HCT116 (cell line): ENCODE results near the gene GTF2A1.

Experiments used
- CBX3 ChIP-seq: IDR thresholded peaks from 2 replicates; pipeline ENCODE4 v1.6.1; 2012; ENCODE audit warnings: low read depth
- EZH2 ChIP-seq: fragments of 200-600 bp; sonication (generic); IDR thresholded peaks from 2 replicates; pipeline ENCODE4 v1.6.1; 2017; ENCODE audit warnings: antibody characterized with exemption, mixed run types
- EZH2phosphoT487 ChIP-seq: fragments of 200-600 bp; IDR thresholded peaks from 2 replicates; pipeline ENCODE4 v1.6.1; 2018; ENCODE audit warnings: antibody characterized with exemption, borderline replicate concordance
- POLR2A ChIP-seq: IDR thresholded peaks from 2 replicates; pipeline ENCODE4 v1.7.0; 2011; ENCODE audit warnings: borderline replicate concordance; ENCODE audit not compliant: insufficient read depth, insufficient read length; ENCODE audit errors: extremely low read depth
- POLR2AphosphoS5 ChIP-seq: IDR thresholded peaks from 2 replicates; pipeline ENCODE4 v1.6.1; 2011; ENCODE audit warnings: mild to moderate bottlenecking, low read depth, low read length, moderate library complexity
- SP1 ChIP-seq: IDR thresholded peaks from 2 replicates; pipeline ENCODE4 v1.6.1; 2012; ENCODE audit warnings: low read depth
- SRF ChIP-seq: IDR thresholded peaks from 2 replicates; pipeline ENCODE4 v1.6.1; 2012; ENCODE audit warnings: low read depth
- TCF7L2 ChIP-seq: IDR thresholded peaks from 2 replicates; pipeline ENCODE4 v1.7.0; 2011; ENCODE audit warnings: borderline replicate concordance, inconsistent platforms; ENCODE audit not compliant: insufficient read depth, insufficient read length; ENCODE audit errors: extremely low read depth
- ZNF274 ChIP-seq: fragments of 200-500 bp; sonication (Bioruptor generic); IDR thresholded peaks from 2 replicates; pipeline ENCODE4 v1.6.1; 2014; ENCODE audit warnings: mild to moderate bottlenecking, low read depth, low read length, inconsistent platforms
- TF ChIP-seq, protein P1 (sequence below), 3 experiments: fragments of 200-600 bp in 1 of 3; sonication (generic) in 1 of 3; IDR thresholded peaks in 2 of 3; conservative IDR thresholded peaks in 1 of 3; 2 replicates each; pipeline ENCODE4 v1.5.1; 2012 to 2017; ENCODE audit warnings: low read depth in 2 of 3, low read length in 2 of 3, antibody characterized with exemption in 1 of 3, borderline replicate concordance in 1 of 3, control low read depth in 1 of 3, mild to moderate bottlenecking in 1 of 3, mixed read lengths in 1 of 3, mixed run types in 1 of 3, moderate library complexity in 1 of 3; ENCODE audit not compliant: insufficient read depth in 1 of 3
- TF ChIP-seq, protein P2 (sequence below): IDR thresholded peaks from 2 replicates; pipeline ENCODE4 v1.6.1; 2012
- TF ChIP-seq, protein P3 (sequence below): IDR thresholded peaks from 2 replicates; pipeline ENCODE4 v1.6.1; 2012
- TF ChIP-seq, protein P4 (sequence below): IDR thresholded peaks from 2 replicates; pipeline ENCODE4 v1.6.1; 2012; ENCODE audit warnings: low read depth

DNA sequence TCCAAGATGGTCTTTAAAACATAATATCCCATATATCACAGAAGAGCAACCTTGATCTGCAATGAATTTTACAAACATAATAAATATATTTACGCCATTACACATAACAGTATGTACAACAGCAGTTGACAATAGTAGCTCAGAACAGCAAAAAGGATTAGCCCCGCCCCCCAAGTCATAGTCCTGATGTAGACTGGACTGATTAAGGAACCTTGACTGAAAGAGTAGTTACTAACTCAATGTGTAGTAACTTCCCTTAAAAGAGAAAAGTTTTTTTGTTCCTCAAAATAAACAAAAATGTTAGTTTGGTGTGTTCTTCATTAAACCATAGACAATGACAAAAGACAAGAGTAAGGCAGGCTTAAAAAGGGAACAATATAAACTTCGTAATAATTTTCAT is 44.5 kb downstream of the GTF2A1 start:
- TF ChIP-seq SRF (no peak), TCF7L2 (no peak), EZH2phosphoT487 (no peak), SP1 (no peak), POLR2AphosphoS5 (no peak), POLR2A (no peak), CBX3 (no peak), ZNF274 (no peak), EZH2 (no peak)
- TF ChIP-seq, protein P1, sequence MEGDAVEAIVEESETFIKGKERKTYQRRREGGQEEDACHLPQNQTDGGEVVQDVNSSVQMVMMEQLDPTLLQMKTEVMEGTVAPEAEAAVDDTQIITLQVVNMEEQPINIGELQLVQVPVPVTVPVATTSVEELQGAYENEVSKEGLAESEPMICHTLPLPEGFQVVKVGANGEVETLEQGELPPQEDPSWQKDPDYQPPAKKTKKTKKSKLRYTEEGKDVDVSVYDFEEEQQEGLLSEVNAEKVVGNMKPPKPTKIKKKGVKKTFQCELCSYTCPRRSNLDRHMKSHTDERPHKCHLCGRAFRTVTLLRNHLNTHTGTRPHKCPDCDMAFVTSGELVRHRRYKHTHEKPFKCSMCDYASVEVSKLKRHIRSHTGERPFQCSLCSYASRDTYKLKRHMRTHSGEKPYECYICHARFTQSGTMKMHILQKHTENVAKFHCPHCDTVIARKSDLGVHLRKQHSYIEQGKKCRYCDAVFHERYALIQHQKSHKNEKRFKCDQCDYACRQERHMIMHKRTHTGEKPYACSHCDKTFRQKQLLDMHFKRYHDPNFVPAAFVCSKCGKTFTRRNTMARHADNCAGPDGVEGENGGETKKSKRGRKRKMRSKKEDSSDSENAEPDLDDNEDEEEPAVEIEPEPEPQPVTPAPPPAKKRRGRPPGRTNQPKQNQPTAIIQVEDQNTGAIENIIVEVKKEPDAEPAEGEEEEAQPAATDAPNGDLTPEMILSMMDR (IDR thresholded peaks at IDR 0.05 in 2 of 3, conservative IDR thresholded peaks at IDR 0.05 in 1 of 3; ENCODE audit: borderline replicate concordance in 1 of 3, insufficient read depth in 1 of 3, low read depth in 2 of 3, low read length in 2 of 3), result no peak
- TF ChIP-seq, protein P2, sequence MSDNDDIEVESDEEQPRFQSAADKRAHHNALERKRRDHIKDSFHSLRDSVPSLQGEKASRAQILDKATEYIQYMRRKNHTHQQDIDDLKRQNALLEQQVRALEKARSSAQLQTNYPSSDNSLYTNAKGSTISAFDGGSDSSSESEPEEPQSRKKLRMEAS, result no peak
- TF ChIP-seq, protein P3, sequence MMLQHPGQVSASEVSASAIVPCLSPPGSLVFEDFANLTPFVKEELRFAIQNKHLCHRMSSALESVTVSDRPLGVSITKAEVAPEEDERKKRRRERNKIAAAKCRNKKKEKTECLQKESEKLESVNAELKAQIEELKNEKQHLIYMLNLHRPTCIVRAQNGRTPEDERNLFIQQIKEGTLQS, result no peak
- TF ChIP-seq, protein P4, sequence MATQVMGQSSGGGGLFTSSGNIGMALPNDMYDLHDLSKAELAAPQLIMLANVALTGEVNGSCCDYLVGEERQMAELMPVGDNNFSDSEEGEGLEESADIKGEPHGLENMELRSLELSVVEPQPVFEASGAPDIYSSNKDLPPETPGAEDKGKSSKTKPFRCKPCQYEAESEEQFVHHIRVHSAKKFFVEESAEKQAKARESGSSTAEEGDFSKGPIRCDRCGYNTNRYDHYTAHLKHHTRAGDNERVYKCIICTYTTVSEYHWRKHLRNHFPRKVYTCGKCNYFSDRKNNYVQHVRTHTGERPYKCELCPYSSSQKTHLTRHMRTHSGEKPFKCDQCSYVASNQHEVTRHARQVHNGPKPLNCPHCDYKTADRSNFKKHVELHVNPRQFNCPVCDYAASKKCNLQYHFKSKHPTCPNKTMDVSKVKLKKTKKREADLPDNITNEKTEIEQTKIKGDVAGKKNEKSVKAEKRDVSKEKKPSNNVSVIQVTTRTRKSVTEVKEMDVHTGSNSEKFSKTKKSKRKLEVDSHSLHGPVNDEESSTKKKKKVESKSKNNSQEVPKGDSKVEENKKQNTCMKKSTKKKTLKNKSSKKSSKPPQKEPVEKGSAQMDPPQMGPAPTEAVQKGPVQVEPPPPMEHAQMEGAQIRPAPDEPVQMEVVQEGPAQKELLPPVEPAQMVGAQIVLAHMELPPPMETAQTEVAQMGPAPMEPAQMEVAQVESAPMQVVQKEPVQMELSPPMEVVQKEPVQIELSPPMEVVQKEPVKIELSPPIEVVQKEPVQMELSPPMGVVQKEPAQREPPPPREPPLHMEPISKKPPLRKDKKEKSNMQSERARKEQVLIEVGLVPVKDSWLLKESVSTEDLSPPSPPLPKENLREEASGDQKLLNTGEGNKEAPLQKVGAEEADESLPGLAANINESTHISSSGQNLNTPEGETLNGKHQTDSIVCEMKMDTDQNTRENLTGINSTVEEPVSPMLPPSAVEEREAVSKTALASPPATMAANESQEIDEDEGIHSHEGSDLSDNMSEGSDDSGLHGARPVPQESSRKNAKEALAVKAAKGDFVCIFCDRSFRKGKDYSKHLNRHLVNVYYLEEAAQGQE, result no peak
